PFSK-1 (cell line): Measurements from ENCODE around the gene VAT1.

Experiments used
- FOXP2 ChIP-seq: optimal IDR thresholded peaks from 2 replicates; pipeline ENCODE3; 2011; ENCODE audit warnings: borderline replicate concordance, control low read depth, inconsistent platforms; ENCODE audit not compliant: insufficient read depth; ENCODE audit errors: extremely low read length, extremely low read depth
- POLR2AphosphoS5 ChIP-seq: IDR thresholded peaks from 2 replicates; pipeline ENCODE4 v1.6.1; 2012; ENCODE audit warnings: low read depth, mild to moderate bottlenecking, control low read depth, low read length, moderate library complexity
- REST ChIP-seq, 2 experiments: IDR thresholded peaks; 2 replicates each; pipeline versions ENCODE4 v1.6.1 to v1.8.0; 2011 to 2012; ENCODE audit warnings: low read depth in 2 of 2, low read length in 2 of 2, control low read depth in 1 of 2, inconsistent platforms in 1 of 2, mild to moderate bottlenecking in 1 of 2, moderate library complexity in 1 of 2; ENCODE audit not compliant: insufficient read depth in 1 of 2
- SIN3A ChIP-seq: IDR thresholded peaks from 2 replicates; pipeline ENCODE4 v1.6.1; 2012; ENCODE audit warnings: mild to moderate bottlenecking, low read length, moderate library complexity, borderline replicate concordance; ENCODE audit not compliant: insufficient read depth
- TAF1 ChIP-seq: IDR thresholded peaks from 2 replicates; pipeline ENCODE4 v1.6.1; 2012; ENCODE audit warnings: low read length, control low read depth, borderline replicate concordance; ENCODE audit not compliant: insufficient read depth

VAT1 gene

GRCh38 chr17:43062984-43063638 lies 40.9 kb upstream of the VAT1 start:
- no peak for TF ChIP-seq SIN3A
- TF ChIP-seq REST (IDR thresholded peaks at IDR 0.05; ENCODE audit: insufficient read depth in 1 of 2, low read depth in 2 of 2, low read length in 2 of 2), result no peak
- no peak for TF ChIP-seq POLR2AphosphoS5
- no peak for TF ChIP-seq TAF1

GRCh38 chr17:43056051-43056450 lies 33.9 kb upstream of the VAT1 start:
- TF ChIP-seq SIN3A (no peak), REST (IDR thresholded peaks at IDR 0.05; ENCODE audit: insufficient read depth in 1 of 2, low read depth in 2 of 2, low read length in 2 of 2) (no peak), FOXP2 (no peak)

GRCh38 chr17:43051969-43052368 lies 29.8 kb upstream of the VAT1 start:
- TF ChIP-seq POLR2AphosphoS5, result no peak
- TF ChIP-seq FOXP2, result no peak
- TF ChIP-seq TAF1, result no peak
- TF ChIP-seq SIN3A, result no peak
- no peak for TF ChIP-seq REST (IDR thresholded peaks at IDR 0.05; ENCODE audit: insufficient read depth in 1 of 2, low read depth in 2 of 2, low read length in 2 of 2)

- TF ChIP-seq SIN3A, result no peak
- no peak for TF ChIP-seq TAF1
- no peak for TF ChIP-seq FOXP2
- TF ChIP-seq POLR2AphosphoS5, result no peak
Observed at GRCh38 chr17:43044024-43044423, 21.8 kb upstream of the VAT1 start.

GRCh38 chr17:43043307-43043706 lies 21.1 kb upstream of the VAT1 start:
- TF ChIP-seq POLR2AphosphoS5, result no peak
- no peak for TF ChIP-seq TAF1
- no peak for TF ChIP-seq SIN3A
- TF ChIP-seq REST (IDR thresholded peaks at IDR 0.05; ENCODE audit: insufficient read depth in 1 of 2, low read depth in 2 of 2, low read length in 2 of 2), result no peak
- no peak for TF ChIP-seq FOXP2
